WERI-Rb-1 (cell line): ENCODE measurements around the gene WDR36.

Experiments
- DNase-seq: peaks from one replicate; pipeline ENCODE4 v3.0.0-alpha.2; 2020
- H3K27ac ChIP-seq: fragments of 250-450 bp; sonication (Bioruptor Pico); 2 replicates; pipeline ENCODE4 v1.5.1; 2020; ENCODE audit warnings: mild to moderate bottlenecking, moderate library complexity
- H3K27me3 ChIP-seq: fragments of 250-450 bp; sonication (Bioruptor Pico); 2 replicates; pipeline ENCODE4 v1.5.1; 2021; ENCODE audit warnings: mild to moderate bottlenecking, low read depth, moderate library complexity; ENCODE audit not compliant: insufficient read depth, severe bottlenecking
- H3K36me3 ChIP-seq: fragments of 250-450 bp; sonication (Bioruptor Pico); 2 replicates; pipeline ENCODE4 v1.5.1; 2020; ENCODE audit warnings: mild to moderate bottlenecking, moderate library complexity
- H3K4me3 ChIP-seq: 2 replicates; pipeline ENCODE4 v1.5.1; 2011; ENCODE audit warnings: low read depth, mild to moderate bottlenecking, control low read depth, low read length
- H3K9me3 ChIP-seq: fragments of 250-450 bp; sonication (Bioruptor Pico); 2 replicates; pipeline ENCODE4 v1.5.1; 2021; ENCODE audit warnings: mild to moderate bottlenecking, moderate library complexity; ENCODE audit not compliant: severe bottlenecking
- TF ChIP-seq, protein P1 (sequence below): IDR thresholded peaks from 2 replicates; pipeline ENCODE4 v1.5.1; 2011; ENCODE audit warnings: low read depth, mild to moderate bottlenecking, control low read depth, inconsistent platforms, low read length

Gene WDR36

GRCh38 chr5:111127453-111128195 is 35.5 kb downstream of the WDR36 start:
- Histone ChIP-seq H3K36me3 (peaks cover 18% of the 10 kb centered on the region), H3K27me3 (no peaks in the 10 kb centered on the region), H3K9me3 (no peaks in the 10 kb centered on the region), H3K27ac (no peak overlapping the region), H3K4me3 (no peak overlapping the region)
- TF ChIP-seq, protein P1, sequence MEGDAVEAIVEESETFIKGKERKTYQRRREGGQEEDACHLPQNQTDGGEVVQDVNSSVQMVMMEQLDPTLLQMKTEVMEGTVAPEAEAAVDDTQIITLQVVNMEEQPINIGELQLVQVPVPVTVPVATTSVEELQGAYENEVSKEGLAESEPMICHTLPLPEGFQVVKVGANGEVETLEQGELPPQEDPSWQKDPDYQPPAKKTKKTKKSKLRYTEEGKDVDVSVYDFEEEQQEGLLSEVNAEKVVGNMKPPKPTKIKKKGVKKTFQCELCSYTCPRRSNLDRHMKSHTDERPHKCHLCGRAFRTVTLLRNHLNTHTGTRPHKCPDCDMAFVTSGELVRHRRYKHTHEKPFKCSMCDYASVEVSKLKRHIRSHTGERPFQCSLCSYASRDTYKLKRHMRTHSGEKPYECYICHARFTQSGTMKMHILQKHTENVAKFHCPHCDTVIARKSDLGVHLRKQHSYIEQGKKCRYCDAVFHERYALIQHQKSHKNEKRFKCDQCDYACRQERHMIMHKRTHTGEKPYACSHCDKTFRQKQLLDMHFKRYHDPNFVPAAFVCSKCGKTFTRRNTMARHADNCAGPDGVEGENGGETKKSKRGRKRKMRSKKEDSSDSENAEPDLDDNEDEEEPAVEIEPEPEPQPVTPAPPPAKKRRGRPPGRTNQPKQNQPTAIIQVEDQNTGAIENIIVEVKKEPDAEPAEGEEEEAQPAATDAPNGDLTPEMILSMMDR: no peak
- no peak for DNase-seq

DNA sequence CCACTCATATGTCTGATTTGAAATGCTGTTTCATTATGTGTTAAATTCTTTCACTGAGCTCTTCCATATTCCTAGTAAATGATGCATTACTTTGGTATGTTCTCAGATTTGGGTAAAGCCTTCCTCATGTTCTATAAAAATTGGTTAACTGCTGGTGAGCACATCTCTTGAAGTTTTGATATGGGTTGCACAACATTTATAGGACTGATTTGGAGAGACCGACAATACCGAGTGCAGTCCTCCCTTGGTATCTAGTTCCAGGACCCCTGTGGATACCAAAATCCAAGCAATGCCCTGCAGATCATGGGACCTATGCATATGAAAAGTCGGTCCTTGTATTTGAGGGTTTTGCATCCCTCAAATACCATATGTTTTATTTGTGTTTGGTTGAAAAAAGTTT is 37.8 kb downstream of the WDR36 start:
- TF ChIP-seq, protein P1: no peak
- no peak for DNase-seq
- no peaks in the 10 kb centered on the region for H3K9me3 ChIP-seq

DNA sequence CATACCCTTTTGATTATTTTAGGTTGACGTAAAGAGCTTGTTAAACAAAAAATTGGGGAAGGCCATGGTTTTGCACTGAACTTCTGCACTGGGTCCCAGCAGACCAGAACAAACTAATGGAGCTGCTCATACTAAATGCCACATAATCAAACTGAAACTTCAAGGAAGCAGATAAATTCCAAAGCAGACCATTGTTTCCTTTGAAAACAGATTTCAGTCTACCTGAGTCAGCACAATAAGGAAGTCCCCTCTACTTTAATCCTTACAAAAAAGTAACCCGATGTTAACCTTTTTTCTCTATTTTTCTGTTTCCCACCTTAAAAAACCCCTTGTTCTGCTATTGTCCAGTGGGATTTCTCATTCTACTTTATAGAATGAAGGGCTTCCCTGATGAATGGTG is 39.2 kb downstream of the WDR36 start:
- Histone ChIP-seq H3K4me3 (no peak overlapping the region), H3K36me3 (peaks cover 5% of the 10 kb centered on the region; the same call in 1 of the 2 replicates), H3K9me3 (no peaks in the 10 kb centered on the region), H3K27ac (no peak overlapping the region), H3K27me3 (no peaks in the 10 kb centered on the region)
- TF ChIP-seq, protein P1: no peak
- no peak for DNase-seq

More for the DNA sequence above, 37.8 kb downstream of the WDR36 start:
- Histone ChIP-seq H3K27me3 (no peaks in the 10 kb centered on the region), H3K27ac (no peak overlapping the region), H3K4me3 (no peak overlapping the region), H3K36me3 (peaks cover 10% of the 10 kb centered on the region)

DNA sequence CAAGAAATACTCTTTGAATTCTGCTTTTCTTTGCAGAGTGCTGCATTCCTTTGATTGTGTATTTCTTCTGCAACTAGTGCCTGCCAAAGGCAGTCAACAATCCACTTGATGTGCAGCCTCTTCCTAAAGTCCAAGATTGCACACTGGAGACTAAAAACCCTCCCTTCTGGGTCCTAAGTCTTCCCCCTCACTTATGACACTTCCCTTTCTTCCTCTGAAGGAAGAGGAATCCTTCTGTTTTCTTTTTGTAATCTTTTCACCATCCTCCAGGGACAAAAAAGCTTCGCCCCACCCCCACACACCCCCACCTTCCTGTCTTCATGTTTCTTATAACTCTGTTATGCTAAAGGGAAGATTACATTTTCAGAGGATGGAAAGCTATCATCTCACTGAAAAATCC is 39.9 kb downstream of the WDR36 start:
- no peak overlapping the region for H3K4me3 ChIP-seq
- no peaks in the 10 kb centered on the region for H3K9me3 ChIP-seq
- no peak overlapping the region for H3K27ac ChIP-seq
- 0 out of 2 replicates have a peak, but pooled peaks cover 3% of the 10 kb centered on the region for H3K36me3 ChIP-seq
- H3K27me3 ChIP-seq: no peaks in the 10 kb centered on the region
- DNase-seq: no peak
- TF ChIP-seq, protein P1: no peak

- no peaks in the 10 kb centered on the region for H3K27me3 ChIP-seq
- no peak overlapping the region for H3K27ac ChIP-seq
- no peaks in the 10 kb centered on the region for H3K9me3 ChIP-seq
- TF ChIP-seq, protein P1: no peak
- DNase-seq: no peak
- H3K36me3 ChIP-seq: no peaks in the 10 kb centered on the region
- no peak overlapping the region for H3K4me3 ChIP-seq
These were observed 40.7 kb downstream of the WDR36 start for GRCh38 chr5:111132731-111133435.
